ENCODE results near the gene LRRD1. TPM values are rescaled to one million over a fixed set of nuclear protein-coding genes. Genes with fewer than 3 reads are reported as not detected.
A peak's percentile ranks its signal among the peaks of the same experiment; 100 is the strongest.
"Not testable (repeated sequence)": the region's sequence is repeated elsewhere in the genome, so short reads cannot be mapped to it uniquely, and the experiment has no call there.

The LRRD1 gene
- total RNA-seq, 1 donor from 2014 or later, result under 0.01 TPM

DNA sequence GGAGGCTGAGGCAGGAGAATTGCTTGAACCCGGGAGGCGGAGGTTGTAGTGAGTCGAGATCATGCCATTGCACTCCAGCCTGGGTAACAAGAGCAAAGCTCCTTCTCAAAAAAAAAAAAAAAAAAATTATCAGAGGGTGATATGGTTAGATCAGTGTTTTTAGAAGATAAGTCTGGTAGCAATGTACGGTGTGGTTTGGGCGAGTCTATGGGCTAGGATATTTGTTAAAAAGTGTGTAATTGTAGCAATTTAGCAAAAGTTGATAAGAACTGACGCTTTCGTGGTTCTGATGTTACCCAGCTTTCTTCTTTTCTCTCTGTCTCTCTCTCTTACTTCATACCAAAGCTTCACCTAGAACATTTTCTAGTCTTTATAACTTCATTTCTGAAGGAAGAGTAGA, 37.8 kb downstream of the LRRD1 start:
- no peak for DNase-seq

DNA sequence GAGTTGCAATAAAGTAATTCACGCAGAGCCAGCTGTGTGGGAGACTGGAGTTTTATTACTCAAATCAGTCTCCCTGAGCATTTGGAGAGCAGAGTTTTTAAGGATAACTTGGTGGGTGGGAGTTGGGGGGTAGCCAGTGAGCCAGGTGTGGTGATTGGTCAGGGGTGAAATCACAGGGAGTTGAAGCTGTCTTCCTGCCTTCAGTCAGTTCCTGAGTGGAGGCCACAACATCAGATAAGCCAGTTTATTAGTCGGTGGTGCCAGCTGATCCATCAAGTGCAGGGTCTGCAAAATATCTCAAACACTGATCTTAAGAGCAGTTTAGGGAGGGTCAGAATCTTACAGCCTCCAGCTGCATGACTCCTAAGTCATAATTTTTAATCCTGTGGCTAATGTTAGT, 41.4 kb downstream of the LRRD1 start:
- DNase-seq, result no peak

DNA sequence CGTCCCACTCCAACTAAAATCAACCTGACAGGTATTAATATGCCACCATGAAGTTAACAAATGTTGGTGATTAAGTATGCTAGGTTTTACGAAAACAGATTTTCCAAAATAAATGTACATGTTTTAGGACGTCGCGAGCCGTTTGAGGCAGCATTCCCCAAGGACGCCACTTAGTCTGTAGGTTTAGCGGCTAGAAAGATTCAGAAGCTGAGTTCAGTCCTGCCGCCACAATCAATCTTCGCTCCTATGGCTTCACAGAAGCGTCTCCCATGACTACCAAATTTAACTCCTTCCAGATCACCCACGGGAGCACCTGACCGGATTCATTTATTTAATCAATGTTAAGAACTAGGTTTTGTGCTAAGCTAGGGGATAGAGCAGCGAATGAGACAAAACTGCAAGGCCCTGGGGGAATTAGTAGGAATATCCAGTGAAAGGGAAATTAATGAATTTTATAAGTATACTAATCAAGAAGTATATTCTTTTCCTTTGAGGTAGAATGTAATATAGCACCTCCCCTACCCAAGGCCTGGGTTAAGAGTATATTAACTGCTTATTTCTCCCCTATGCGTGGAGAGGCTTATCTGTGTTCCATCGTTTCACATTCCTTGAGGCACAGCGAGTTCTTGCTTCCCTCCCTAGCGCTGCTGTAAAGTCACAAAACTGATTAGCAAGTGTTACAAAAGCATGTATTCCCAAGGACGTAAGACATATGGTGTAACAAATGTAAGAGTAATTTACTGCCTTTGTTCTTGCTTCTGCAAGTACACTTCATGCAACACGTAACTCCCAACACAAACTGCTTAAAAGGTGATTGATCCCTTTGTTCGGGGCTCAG, 43.7 kb downstream of the LRRD1 start:
- peak; percentile 50 for DNase-seq

DNA sequence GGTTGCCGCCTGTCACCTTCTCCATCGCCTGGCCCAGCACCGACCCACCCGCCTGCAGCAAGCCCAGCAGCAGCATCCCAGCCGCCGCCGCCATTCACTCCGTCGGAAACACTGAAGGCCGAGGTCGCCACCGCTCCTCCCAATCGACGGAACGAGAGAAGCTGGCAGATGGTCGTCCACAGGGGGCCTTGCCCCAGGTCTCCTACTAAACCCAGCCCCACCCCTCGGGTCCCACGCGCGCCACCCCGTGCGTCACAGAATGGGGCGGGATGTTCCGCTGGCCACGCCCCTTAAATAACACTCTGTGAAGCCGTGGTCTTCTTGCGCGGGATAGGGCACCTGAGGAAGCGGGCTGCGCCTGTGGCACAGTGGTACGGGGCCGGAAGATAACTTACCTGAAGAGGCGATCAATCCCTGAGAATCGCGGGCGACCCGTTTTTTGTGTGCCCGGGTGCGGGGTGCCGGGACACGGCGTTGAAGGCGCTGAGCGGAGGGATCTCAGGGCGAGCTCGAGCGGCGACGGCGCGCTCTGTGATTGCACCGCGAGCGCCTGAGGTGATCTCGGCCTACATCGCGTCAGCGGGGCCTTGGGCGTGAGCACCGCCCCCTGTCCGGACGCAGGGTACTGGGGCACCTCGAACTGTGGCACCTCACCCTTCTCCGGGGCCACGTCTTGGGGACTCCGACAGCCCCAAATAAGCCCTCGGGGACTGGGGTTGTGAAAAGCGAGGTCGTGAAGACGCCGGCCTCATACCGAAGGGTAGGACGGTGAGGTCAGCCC, 44.5 kb downstream of the LRRD1 start, which contains the start of gene CYP51A1:
TSS of gene CYP51A1 (minus strand) at position 207 of the 781 bp plus-strand sequence. CDS start at position 94, 113 bp downstream.
- peak; percentile 94 for DNase-seq

DNA sequence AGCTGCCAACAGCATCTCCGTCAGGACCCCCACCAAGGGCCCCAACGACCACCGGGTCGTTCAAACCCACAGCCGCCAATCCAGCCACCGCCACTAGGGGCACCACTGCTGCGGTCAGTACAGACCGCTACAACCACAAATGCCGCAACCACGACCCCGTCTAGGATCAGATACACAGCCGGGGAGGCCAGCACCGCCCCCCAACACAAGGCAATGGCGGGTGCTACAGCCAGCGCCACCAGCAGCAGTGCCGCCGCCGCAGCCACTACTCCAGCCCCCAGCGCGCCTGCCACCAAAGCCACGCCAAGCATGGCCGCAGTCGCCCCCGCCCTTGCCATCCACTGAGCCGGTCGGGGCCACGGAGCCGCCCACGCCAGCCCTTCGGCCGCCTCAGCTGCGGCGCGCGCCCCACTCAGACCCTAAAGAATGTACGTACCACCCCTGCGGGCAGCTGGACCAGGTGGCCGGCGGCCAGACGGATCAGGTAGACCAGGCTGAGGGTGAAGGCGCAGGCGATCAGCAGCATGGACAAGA, 45.1 kb downstream of the LRRD1 start:
- peak; percentile 80 for DNase-seq

DNA sequence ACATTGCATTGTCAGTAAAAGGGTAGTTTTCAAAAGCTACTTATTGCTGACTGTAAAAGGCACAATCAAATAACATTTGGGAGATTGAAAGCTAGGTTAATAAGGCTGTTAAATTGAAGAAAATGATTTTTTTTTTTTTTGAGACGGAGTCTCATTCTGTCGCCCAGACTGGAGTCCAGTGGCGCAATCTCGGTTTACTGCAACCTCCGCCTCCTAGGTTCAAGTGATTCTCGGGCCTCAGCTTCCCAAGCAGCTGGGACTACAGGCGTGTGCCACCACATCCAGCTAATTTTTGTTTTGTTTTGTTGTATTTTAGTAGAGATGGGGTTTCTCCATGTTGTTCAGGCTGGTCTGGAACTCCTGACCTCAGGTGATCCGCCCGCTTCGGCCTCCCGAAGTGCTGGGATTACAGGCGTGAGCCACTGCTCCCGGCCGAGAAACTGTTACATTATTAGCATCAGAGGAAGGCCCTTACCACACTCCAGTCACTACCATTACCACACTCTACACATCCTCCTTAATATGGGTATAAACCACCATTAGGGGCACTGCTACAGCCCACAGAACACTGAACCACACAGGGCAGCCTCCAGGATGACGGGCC, 45.7 kb downstream of the LRRD1 start:
- no peak for DNase-seq

DNA sequence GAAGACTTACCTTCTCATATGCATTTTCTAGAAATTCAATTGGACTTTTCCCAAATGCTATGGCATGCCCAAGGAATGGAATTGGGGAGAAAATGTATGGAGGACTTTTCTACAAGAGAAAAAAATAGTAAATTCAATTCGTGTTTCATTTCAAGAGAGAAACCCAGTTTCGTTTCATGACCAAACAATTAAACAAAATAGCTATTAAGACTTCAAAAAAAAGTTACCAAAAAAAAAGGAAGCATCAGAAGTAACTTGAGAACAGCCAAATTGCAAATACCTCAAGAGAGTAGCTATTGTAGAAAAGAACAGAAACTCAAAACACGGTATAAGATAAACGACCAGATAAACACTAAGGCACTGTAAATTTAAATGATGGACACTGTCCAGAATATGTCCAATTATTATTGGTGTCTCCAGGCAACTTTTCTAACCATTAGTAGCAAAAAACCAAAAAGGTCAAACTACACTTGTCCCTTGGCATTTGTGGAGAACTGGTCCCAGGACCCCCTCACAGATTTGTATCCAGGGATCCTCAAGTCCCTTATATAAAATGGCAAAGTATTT, 47.1 kb downstream of the LRRD1 start:
- no peak for DNase-seq

DNA sequence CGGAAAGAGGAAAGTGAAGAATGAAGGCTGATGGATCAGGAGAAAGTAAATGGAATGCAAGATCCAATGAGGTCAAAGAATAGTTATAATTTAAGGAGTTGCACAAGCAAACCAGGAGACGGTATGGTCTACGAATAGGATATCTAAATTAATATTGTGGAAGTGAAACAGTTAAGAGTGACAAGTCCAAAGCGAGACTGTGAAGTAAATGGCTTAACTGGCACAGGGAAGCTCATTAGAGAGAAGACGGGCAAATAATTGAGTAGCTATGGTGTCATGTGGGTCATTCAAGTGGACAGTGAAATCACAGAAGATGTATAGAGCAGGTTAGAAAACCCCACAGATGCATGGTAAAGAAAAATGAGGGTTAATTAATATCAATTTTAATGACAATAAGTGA, 47.8 kb downstream of the LRRD1 start:
- DNase-seq, result no peak

DNA sequence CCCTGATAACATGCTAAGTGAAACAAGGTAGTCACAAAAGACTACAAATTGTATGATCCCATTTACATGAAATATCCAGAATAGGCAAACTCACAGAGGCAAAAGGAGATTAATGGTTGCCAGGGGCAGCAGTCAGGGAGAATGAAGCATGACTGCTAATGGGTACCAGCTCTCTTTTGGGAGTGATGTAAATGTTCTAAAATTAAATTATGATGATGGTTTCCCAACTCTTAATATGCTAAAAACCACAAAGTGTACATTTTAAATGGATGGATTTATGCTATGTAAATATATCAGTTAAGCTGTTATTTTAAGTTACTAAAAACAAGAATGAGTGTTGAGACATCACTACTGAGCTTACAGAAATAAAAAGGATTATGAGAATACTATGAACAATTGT, 57.3 kb downstream of the LRRD1 start:
- no peak for DNase-seq

DNA sequence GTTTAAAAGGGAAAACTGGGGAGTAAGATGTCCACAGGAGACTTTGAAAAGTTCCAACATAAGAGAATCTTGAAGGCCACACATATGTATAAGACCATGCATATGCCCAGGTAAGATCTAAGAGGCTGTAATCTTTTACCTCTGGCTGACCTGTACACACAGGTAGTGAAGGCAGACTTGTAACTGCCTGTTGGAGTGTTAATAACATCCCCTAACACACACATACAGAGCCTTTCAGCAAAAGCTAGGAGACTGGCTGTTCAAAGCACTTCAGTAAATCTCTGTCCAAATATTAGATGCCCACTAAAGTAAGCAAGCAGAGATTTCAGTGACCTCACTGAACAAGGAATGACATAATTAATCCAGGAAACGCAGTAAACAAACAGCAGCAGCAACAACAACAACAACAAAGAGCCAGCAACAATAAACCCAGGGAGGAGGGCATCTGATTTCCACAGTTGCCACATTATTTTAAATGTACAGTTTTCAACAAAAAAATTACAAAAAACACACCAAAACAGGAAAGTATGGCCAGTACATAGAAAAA, 59.7 kb downstream of the LRRD1 start:
- no peak for DNase-seq

DNA sequence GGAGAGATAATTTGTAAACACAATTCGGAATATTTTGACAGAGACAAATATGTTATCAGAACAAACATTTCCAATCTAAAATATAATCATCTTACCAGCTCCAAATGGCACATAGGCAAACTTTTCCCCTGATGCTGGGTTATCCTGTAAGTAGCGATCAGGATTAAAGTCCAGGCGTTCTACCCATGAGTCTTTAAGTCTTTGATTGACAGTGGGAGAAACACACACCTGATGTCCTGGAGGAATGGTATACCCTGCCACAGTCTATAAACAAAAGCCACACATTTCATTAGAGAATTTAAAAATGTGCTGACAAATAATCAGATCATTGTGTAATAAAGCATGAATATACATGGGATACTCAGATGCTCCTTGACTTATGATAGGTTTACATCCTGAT, 62.0 kb downstream of the LRRD1 start:
- DNase-seq, result no peak

DNA sequence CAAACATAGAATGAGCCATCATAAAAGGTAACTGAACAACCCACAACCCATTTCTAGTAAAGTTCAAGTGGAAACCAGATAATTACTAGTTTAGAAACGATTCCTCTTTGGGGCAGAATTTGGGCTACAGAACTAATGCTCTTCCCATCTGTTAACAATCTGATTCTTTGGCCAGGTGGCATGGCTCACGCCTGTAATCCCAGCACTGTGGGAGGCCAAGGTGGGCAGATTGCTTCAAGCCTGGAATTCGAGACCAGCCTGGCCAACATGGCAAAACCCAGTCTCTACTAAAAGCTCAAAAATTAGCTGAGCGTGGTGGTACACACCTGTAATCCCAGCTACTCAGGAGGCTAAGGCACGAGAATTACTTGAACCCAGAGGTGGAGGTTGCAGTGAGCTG, 63.1 kb downstream of the LRRD1 start:
- no peak for DNase-seq

DNA sequence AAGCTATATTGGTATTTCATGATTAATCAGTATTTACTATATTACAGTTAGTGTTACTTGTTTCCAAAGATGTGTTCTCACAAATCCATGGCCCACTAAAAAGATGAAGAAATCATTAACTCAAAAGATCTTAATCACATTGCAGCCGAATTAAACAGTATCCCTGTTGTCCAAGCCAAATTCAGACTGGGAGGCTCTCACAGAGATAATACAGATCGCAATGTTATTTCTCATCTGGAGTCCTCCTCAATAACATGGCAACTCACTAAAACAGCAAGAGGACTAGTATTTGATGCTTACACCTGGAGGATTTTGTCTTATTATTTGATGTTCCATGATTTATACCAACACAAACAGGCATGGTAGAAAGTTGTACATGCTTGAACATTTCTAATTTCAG, 68.1 kb downstream of the LRRD1 start:
- no peak for DNase-seq

DNA sequence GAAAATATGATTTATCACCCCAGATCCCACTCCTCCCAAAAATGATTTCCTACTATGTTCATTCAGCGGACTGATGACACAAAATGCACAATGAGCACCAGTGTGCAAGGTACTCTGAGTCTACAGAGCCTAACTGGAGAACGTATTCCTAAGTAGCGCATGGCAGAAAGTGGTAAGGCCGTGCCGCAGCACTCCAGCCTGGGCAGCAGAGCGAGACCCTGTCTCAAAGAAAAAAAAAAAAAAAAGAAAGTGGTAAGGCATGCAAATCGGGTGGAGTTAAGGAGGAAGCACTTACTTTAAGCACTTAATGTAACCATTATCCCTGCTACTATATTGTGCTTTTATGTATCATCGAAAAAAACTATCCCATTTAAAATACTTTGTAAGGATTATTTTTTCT, 70.1 kb downstream of the LRRD1 start:
- DNase-seq, result no peak

DNA sequence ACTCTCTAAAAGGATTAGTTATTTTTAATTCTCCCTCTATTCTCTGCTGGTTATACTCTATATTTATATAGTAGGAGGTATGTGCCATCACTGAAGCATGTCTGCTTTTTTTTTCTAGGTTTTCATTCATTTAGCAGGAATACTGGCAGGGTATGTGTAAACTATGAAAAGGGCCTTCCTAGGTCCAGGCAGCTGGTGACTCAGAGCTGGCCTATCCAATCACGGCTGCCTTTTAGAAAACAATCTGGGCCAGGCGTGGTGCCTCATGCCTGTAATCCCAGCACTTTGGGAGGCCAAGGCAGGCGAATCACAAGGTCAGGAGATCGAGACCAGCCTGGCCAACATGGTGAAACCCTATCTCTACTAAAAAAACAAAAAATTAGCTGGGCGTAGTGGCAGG, 76.1 kb downstream of the LRRD1 start:
- DNase-seq, result not testable (repeated sequence)

DNA sequence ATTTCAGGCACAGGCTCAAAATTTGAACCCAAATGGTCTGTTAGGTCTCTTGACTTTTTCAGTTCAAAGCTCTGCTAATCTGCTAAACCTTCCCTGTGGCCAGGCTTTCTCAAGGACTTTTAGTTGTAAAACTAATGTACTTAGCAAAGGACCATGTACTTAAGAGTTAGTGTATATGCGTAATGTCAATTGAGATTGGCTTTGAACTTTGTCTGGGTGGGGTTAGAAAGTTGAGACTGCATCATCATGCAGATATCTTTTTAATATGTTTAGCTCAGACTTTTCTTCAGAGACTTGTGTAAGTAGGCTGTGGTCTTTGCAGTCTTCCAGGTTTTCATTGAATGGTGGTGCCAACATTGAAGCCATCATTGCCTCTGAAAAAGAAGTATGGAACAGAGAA, 78.4 kb downstream of the LRRD1 start:
- no peak for DNase-seq

DNA sequence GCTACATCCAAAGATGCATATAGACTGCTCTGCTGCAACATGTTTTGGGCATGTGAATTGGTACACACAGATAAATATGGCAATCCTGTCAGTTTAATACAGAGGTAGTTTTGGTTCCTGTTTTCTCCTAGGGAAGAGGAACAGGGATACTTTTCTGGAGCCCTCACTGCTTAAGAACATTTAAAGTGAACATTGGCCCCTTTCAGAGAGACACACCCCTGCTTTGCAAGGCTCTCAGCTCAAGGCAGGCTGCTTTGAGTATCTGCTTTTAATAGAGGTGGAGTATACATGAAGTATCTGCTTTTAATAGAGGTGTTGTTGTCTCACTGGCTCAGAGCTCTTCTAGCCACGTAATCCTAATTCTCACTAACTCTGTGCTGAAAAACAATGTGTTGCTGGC, 83.6 kb downstream of the LRRD1 start:
- DNase-seq, result no peak

Other genes starting within 250 kb of the LRRD1 start
- gene AKAP9, start 238.3 kb downstream of the LRRD1 start, total RNA-seq, result 50.0 and 64.3 TPM in 2 replicates
- gene CYP51A1, start 44.7 kb downstream of the LRRD1 start, total RNA-seq, result 183 and 218 TPM in 2 replicates
- 53.0 and 67.0 TPM in 2 replicates for gene KRIT1, start 66.8 kb upstream of the LRRD1 start, total RNA-seq
- gene ANKIB1, start 66.8 kb upstream of the LRRD1 start, total RNA-seq, result 41.3 and 43.7 TPM in 2 replicates

Measured in dermis blood vessel endothelial cell (primary cell).